ENCODE results near the gene ALDH3A2. TPM values are rescaled to one million over a fixed set of nuclear protein-coding genes. Genes with fewer than 3 reads are reported as not detected.

Gene ALDH3A2
- total RNA-seq, 1 donor from 2014 or later = 138 TPM

DNA sequence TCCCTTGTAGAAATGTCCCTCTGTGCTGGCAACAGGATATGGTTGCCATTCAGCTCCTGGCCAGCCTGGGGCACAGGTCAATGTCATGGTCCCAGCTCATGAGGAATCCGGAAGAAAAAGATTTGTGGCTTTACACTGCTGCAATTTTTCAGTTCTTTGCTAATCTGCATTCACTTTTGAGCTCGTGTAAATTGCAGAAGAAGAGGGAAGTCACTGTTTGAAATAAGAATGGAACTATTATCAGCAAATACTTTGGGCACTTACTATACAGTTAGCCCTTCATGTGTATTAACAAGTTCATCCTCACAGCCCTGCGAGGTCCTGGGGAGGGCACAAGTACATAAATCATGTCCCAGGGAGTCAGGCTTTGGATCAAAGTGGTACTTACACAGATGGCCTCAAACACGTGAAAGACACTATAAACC, 53.7 kb downstream of the ALDH3A2 start:
- H3F3A ChIP-seq (ENCODE audit: low read depth) = peaks cover 29% of the 10 kb centered on the region
- H3K27me3 Mint-ChIP-seq (ENCODE audit: insufficient read depth, low read depth) = peaks cover 8% of the 10 kb centered on the region
- H3K4me1 Mint-ChIP-seq = peaks cover 48% of the 10 kb centered on the region
- no peaks in the 10 kb centered on the region for H3K9me3 Mint-ChIP-seq
- no peaks in the 10 kb centered on the region for H3K9me3 ChIP-seq (ENCODE audit: low read depth)
- TF ChIP-seq EZH2 (IDR thresholded peaks at IDR 0.05) (no peak), CTCF (IDR thresholded peaks at IDR 0.05) (no peak), EZH2phosphoT487 (IDR thresholded peaks at IDR 0.05) (no peak)
- H3K27ac ChIP-seq = no peak overlapping the region
- no peak overlapping the region for H3K4me3 Mint-ChIP-seq
- H3K9ac ChIP-seq = no peak overlapping the region
- H4K20me1 ChIP-seq (ENCODE audit: low read depth) = no peaks in the 10 kb centered on the region
- DNase-seq (ENCODE audit: low spot score) = no peak
- H3K36me3 Mint-ChIP-seq = no peaks in the 10 kb centered on the region
- H3K27ac Mint-ChIP-seq = no peak overlapping the region
- H2AFZ ChIP-seq (replicated peaks) = no peak overlapping the region
- no peak overlapping the region for H3K4me2 ChIP-seq
- H3K36me3 ChIP-seq = no peaks in the 10 kb centered on the region
- no peaks in the 10 kb centered on the region for H3K27me3 ChIP-seq
- H3K4me3 ChIP-seq = no peak overlapping the region
- peaks cover 45% of the 10 kb centered on the region for H3K4me1 ChIP-seq
- H3K79me2 ChIP-seq (ENCODE audit: low read depth) = no peaks in the 10 kb centered on the region

GRCh38 chr17:19703106-19703827, 54.7 kb downstream of the ALDH3A2 start:
- peak overlapping the region; percentile 41 for H3K27ac ChIP-seq
- peak overlapping the region; percentile 83 for H3K27ac Mint-ChIP-seq
- H3K4me1 ChIP-seq = peaks cover 50% of the 10 kb centered on the region

DNA sequence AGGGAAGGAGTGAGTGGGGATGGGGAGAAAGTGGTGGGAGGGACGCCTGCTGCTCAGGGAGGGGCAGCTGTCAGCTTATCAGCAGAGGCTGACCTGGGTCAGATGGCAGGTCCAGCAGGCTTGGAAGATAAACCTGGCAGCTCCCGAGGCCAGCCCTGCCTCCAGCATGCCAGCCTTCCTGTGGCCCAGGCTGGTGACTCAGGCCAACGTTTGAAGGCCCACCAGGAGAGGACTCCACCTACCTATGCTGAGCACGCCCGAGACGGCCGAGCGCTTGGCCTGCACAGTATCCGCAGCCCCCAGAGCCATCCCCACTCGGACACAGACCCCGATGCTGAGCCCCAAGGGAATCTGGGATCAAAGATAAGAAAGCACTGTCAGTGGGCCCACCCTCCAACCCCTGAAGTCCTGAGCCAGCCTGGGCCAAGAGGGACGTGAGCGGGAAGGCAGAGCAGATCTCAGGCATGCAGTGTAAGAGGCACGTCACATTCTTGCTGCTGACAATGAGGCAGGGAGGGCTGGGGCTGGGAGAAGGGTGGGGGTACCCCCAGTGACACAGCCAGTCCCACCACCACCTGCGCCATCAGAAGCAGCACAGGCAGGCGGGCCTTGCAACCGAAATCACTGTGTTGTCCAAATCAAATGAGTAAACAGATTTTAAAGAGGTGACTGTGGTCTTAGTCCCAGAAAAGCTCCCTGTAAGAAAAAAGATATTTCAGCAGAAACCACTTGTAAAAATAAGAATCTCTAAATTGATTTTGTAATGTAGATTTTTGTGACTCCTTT, 55.5 kb downstream of the ALDH3A2 start:
- Mint-ChIP-seq H3K27ac (peak overlapping the region; percentile 83), H3K36me3 (no peaks in the 10 kb centered on the region)
- DNase-seq (ENCODE audit: low spot score) = peak; percentile 45

More at GRCh38 chr17:19703106-19703827, 54.7 kb downstream of the ALDH3A2 start:
- peak overlapping the region; percentile 53 for H3K4me3 Mint-ChIP-seq
- no peak for DNase-seq (ENCODE audit: low spot score)
- Histone ChIP-seq H3K4me2 (peak overlapping the region; percentile 33), H3K4me3 (no peak overlapping the region), H2AFZ (replicated peaks) (peak overlapping the region; percentile 31), H4K20me1 (ENCODE audit: low read depth) (no peaks in the 10 kb centered on the region), H3F3A (ENCODE audit: low read depth) (peaks cover 29% of the 10 kb centered on the region), H3K9ac (no peak overlapping the region), H3K36me3 (no peaks in the 10 kb centered on the region), H3K9me3 (ENCODE audit: low read depth) (no peaks in the 10 kb centered on the region), H3K27me3 (no peaks in the 10 kb centered on the region), H3K79me2 (ENCODE audit: low read depth) (no peaks in the 10 kb centered on the region)
- H3K36me3 Mint-ChIP-seq = no peaks in the 10 kb centered on the region
- TF ChIP-seq CTCF (IDR thresholded peaks at IDR 0.05) (no peak), EZH2phosphoT487 (IDR thresholded peaks at IDR 0.05) (no peak), EZH2 (IDR thresholded peaks at IDR 0.05) (no peak)
- H3K4me1 Mint-ChIP-seq = peaks cover 49% of the 10 kb centered on the region
- H3K9me3 Mint-ChIP-seq = no peaks in the 10 kb centered on the region
- H3K27me3 Mint-ChIP-seq (ENCODE audit: insufficient read depth, low read depth) = peaks cover 8% of the 10 kb centered on the region

More for the DNA sequence above, 55.5 kb downstream of the ALDH3A2 start:
- Mint-ChIP-seq H3K4me3 (peak overlapping the region; percentile 21), H3K9me3 (no peaks in the 10 kb centered on the region), H3K4me1 (peaks cover 49% of the 10 kb centered on the region), H3K27me3 (ENCODE audit: insufficient read depth, low read depth) (peaks cover 8% of the 10 kb centered on the region)
- Histone ChIP-seq H3K4me2 (peak overlapping the region; percentile 35), H3K9me3 (ENCODE audit: low read depth) (no peaks in the 10 kb centered on the region), H2AFZ (replicated peaks) (peak overlapping the region; percentile 31), H3K27me3 (no peaks in the 10 kb centered on the region), H3F3A (ENCODE audit: low read depth) (peaks cover 32% of the 10 kb centered on the region), H4K20me1 (ENCODE audit: low read depth) (no peaks in the 10 kb centered on the region), H3K9ac (no peak overlapping the region), H3K4me3 (no peak overlapping the region), H3K4me1 (peaks cover 50% of the 10 kb centered on the region), H3K27ac (peak overlapping the region; percentile 41), H3K79me2 (ENCODE audit: low read depth) (no peaks in the 10 kb centered on the region), H3K36me3 (no peaks in the 10 kb centered on the region)
- TF ChIP-seq CTCF (IDR thresholded peaks at IDR 0.05) (no peak), EZH2 (IDR thresholded peaks at IDR 0.05) (no peak), EZH2phosphoT487 (IDR thresholded peaks at IDR 0.05) (no peak)

Data from neural progenitor cell (in vitro differentiated cells).